H1 (cell line): ENCODE measurements around the gene SIX1.

ENCODE experiments used
- CHD2 ChIP-seq: IDR thresholded peaks from 2 replicates; pipeline ENCODE4 v1.6.1; 2012; ENCODE audit warnings: low read length, improper control_type of control experiment
- EZH2 ChIP-seq: fragments of 200-600 bp; sonication (generic); IDR thresholded peaks from 2 replicates; pipeline ENCODE4 v1.7.1; 2012; ENCODE audit warnings: low read depth, mild to moderate bottlenecking, moderate library complexity, low read length, inconsistent platforms; ENCODE audit not compliant: severe bottlenecking
- GTF2F1 ChIP-seq: IDR thresholded peaks from 2 replicates; pipeline ENCODE4 v1.6.1; 2012; ENCODE audit warnings: low read depth, low read length, improper control_type of control experiment, borderline replicate concordance
- JUN ChIP-seq: IDR thresholded peaks from 2 replicates; pipeline ENCODE4 v1.6.1; 2011; ENCODE audit warnings: low read depth, mild to moderate bottlenecking, improper control_type of control experiment, low read length
- JUND ChIP-seq: IDR thresholded peaks from 2 replicates; pipeline ENCODE4 v1.6.1; 2011; ENCODE audit warnings: mild to moderate bottlenecking, improper control_type of control experiment, low read length
- KDM1A ChIP-seq: fragments of 200-600, 300-600 bp; sonication (generic); IDR thresholded peaks from 2 replicates; pipeline ENCODE4 v1.7.1; 2016; ENCODE audit warnings: mild to moderate bottlenecking, low read length, borderline replicate concordance
- POLR2A ChIP-seq, 2 experiments: IDR thresholded peaks; 1 replicate in 1 of 2; 2 replicates in 1 of 2; pipeline ENCODE4 v1.6.1; 2011; ENCODE audit warnings: low read depth in 2 of 2, low read length in 2 of 2, mild to moderate bottlenecking in 2 of 2; ENCODE audit errors: control extremely low read depth in 1 of 2
- RFX5 ChIP-seq: IDR thresholded peaks from 2 replicates; pipeline ENCODE4 v1.6.1; 2011; ENCODE audit warnings: low read depth, low read length, improper control_type of control experiment, borderline replicate concordance
- SIRT6 ChIP-seq: IDR thresholded peaks from one replicate; pipeline ENCODE4 v1.7.1; 2012; ENCODE audit warnings: low read length, inconsistent platforms
- SIX5 ChIP-seq: IDR thresholded peaks from 2 replicates; pipeline ENCODE4 v1.6.1; 2011; ENCODE audit warnings: mild to moderate bottlenecking, low read depth, low read length
- SP4 ChIP-seq: IDR thresholded peaks from 2 replicates; pipeline ENCODE4 v1.6.1; 2012; ENCODE audit warnings: low read length, inconsistent platforms
- TF ChIP-seq, protein P1 (sequence below), 3 experiments: IDR thresholded peaks; 1 replicate in 2 of 3; 2 replicates in 1 of 3; pipeline versions ENCODE4 v1.5.1 to v1.6.1; 2011; ENCODE audit warnings: low read length in 3 of 3, mild to moderate bottlenecking in 3 of 3, inconsistent platforms in 2 of 3, low read depth in 1 of 3, moderate library complexity in 1 of 3; ENCODE audit not compliant: insufficient read depth in 1 of 3; ENCODE audit errors: control extremely low read depth in 1 of 3

- no peak for TF ChIP-seq POLR2A (IDR thresholded peaks at IDR 0.05; ENCODE audit: control extremely low read depth in 1 of 2, low read depth in 2 of 2, low read length in 2 of 2)
- no peak for TF ChIP-seq RFX5
- TF ChIP-seq CHD2 = no peak
- TF ChIP-seq, protein P1, sequence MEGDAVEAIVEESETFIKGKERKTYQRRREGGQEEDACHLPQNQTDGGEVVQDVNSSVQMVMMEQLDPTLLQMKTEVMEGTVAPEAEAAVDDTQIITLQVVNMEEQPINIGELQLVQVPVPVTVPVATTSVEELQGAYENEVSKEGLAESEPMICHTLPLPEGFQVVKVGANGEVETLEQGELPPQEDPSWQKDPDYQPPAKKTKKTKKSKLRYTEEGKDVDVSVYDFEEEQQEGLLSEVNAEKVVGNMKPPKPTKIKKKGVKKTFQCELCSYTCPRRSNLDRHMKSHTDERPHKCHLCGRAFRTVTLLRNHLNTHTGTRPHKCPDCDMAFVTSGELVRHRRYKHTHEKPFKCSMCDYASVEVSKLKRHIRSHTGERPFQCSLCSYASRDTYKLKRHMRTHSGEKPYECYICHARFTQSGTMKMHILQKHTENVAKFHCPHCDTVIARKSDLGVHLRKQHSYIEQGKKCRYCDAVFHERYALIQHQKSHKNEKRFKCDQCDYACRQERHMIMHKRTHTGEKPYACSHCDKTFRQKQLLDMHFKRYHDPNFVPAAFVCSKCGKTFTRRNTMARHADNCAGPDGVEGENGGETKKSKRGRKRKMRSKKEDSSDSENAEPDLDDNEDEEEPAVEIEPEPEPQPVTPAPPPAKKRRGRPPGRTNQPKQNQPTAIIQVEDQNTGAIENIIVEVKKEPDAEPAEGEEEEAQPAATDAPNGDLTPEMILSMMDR (IDR thresholded peaks at IDR 0.05; ENCODE audit: control extremely low read depth in 1 of 3, insufficient read depth in 1 of 3, low read depth in 1 of 3, low read length in 3 of 3) = no peak
- TF ChIP-seq EZH2 = no peak
- TF ChIP-seq SIRT6 = no peak
- no peak for TF ChIP-seq KDM1A
- TF ChIP-seq GTF2F1 = no peak
- TF ChIP-seq SP4 = no peak
- TF ChIP-seq JUND = no peak
- no peak for TF ChIP-seq JUN
- no peak for TF ChIP-seq SIX5
These were observed 12.4 kb upstream of the SIX1 start for GRCh38 chr14:60661721-60662120.
